MM.1S (cell line): ENCODE results near the gene FOXO1.
A peak's percentile ranks its signal among the peaks of the same experiment; 100 is the strongest.

Experiments
- DNase-seq: peaks from one replicate; pipeline ENCODE4 v3.0.0-alpha.2; 2015
- H2AFZ ChIP-seq: fragments of 300-600 bp; sonication (generic); 2 replicates; pipeline ENCODE4 v1.6.0; 2016; ENCODE audit warnings: antibody characterized with exemption, low read length
- H3F3A ChIP-seq: fragments of 300-600 bp; sonication (generic); 2 replicates; pipeline ENCODE4 v1.6.1; 2016; ENCODE audit warnings: mild to moderate bottlenecking, antibody characterized with exemption, low read length, moderate library complexity, mixed read lengths; ENCODE audit not compliant: insufficient read depth
- H3K27ac ChIP-seq: fragments of 300-600 bp; sonication (generic); 2 replicates; pipeline ENCODE4 v1.5.1; 2016; ENCODE audit warnings: mild to moderate bottlenecking, low read length
- H3K27me3 ChIP-seq: fragments of 300-600 bp; sonication (generic); replicated peaks from 2 replicates; pipeline ENCODE4 v1.6.0; 2016; ENCODE audit warnings: low read length; ENCODE audit not compliant: insufficient read depth
- H3K36me3 ChIP-seq: fragments of 300-600 bp; sonication (generic); replicated peaks from 2 replicates; pipeline ENCODE4 v1.6.1; 2016; ENCODE audit warnings: mild to moderate bottlenecking, low read length, mixed read lengths; ENCODE audit not compliant: insufficient read depth
- H3K4me1 ChIP-seq: fragments of 300-600 bp; sonication (generic); 2 replicates; pipeline ENCODE4 v1.6.1; 2016; ENCODE audit warnings: low read length, mixed read lengths
- H3K4me2 ChIP-seq: fragments of 300-600 bp; sonication (generic); 2 replicates; pipeline ENCODE4 v1.6.0; 2016; ENCODE audit warnings: low read depth, low read length
- H3K4me3 ChIP-seq: fragments of 300-600 bp; sonication (generic); 2 replicates; pipeline ENCODE4 v1.5.1; 2016; ENCODE audit warnings: low read length, mixed read lengths
- H3K79me2 ChIP-seq: fragments of 300-600 bp; sonication (generic); 2 replicates; pipeline ENCODE4 v1.6.1; 2016; ENCODE audit warnings: mixed run types, low read length, mixed read lengths
- H3K9ac ChIP-seq: fragments of 300-600 bp; sonication (generic); 2 replicates; pipeline ENCODE4 v1.6.1; 2016; ENCODE audit warnings: low read length, mixed read lengths
- H3K9me2 ChIP-seq: fragments of 300-600 bp; sonication (generic); replicated peaks from 2 replicates; pipeline ENCODE4 v1.6.1; 2016; ENCODE audit warnings: mild to moderate bottlenecking, low read length, mixed read lengths; ENCODE audit not compliant: insufficient read depth
- H3K9me3 ChIP-seq: fragments of 300-600 bp; sonication (generic); replicated peaks from 2 replicates; pipeline ENCODE4 v1.6.1; 2016; ENCODE audit warnings: mild to moderate bottlenecking, low read length, mixed read lengths; ENCODE audit not compliant: insufficient read depth
- H4K20me1 ChIP-seq: fragments of 300-600 bp; sonication (generic); 2 replicates; pipeline ENCODE4 v1.6.1; 2016; ENCODE audit warnings: mild to moderate bottlenecking, low read length, moderate library complexity, mixed read lengths; ENCODE audit not compliant: insufficient read depth
- CTCF ChIP-seq: fragments of 300-600 bp; sonication (generic); IDR thresholded peaks from 2 replicates; pipeline ENCODE4 v1.5.1; 2016; ENCODE audit warnings: antibody characterized with exemption, low read length, mixed read lengths
- EZH2 ChIP-seq: fragments of 300-600 bp; sonication (generic); optimal IDR thresholded peaks from 2 replicates; pipeline ENCODE3; 2017; ENCODE audit warnings: low read depth, mild to moderate bottlenecking, antibody characterized with exemption, low read length, mixed read lengths
- EZH2phosphoT487 ChIP-seq: fragments of 300-600 bp; sonication (generic); IDR thresholded peaks from 2 replicates; pipeline ENCODE4 v1.6.1; 2018; ENCODE audit warnings: antibody characterized with exemption, low read length

The FOXO1 gene

GRCh38 chr13:40648841-40649240 lies 17.6 kb downstream of the FOXO1 start:
- H3F3A ChIP-seq, result peaks cover 5% of the 10 kb centered on the region; the same call in 1 of the 2 replicates
- no peak overlapping the region for H3K9ac ChIP-seq
- no peaks in the 10 kb centered on the region for H3K9me3 ChIP-seq
- peaks cover 11% of the 10 kb centered on the region for H3K4me1 ChIP-seq
- H3K27me3 ChIP-seq, result no peaks in the 10 kb centered on the region
- H4K20me1 ChIP-seq, result no peaks in the 10 kb centered on the region
- TF ChIP-seq EZH2, result no peak
- no peak for TF ChIP-seq EZH2phosphoT487
- TF ChIP-seq CTCF, result no peak
- H3K27ac ChIP-seq, result no peak overlapping the region
- no peaks in the 10 kb centered on the region for H3K9me2 ChIP-seq
- DNase-seq, result no peak
- no peak overlapping the region for H2AFZ ChIP-seq
- no peak overlapping the region for H3K4me2 ChIP-seq
- no peak overlapping the region for H3K4me3 ChIP-seq
- H3K79me2 ChIP-seq, result peaks cover 41% of the 10 kb centered on the region
- no peaks in the 10 kb centered on the region for H3K36me3 ChIP-seq

- no peaks in the 10 kb centered on the region for H3K36me3 ChIP-seq
- H3K4me1 ChIP-seq, result peaks cover 11% of the 10 kb centered on the region
- no peak for DNase-seq
- H3K27me3 ChIP-seq, result no peaks in the 10 kb centered on the region
- H4K20me1 ChIP-seq, result no peaks in the 10 kb centered on the region
- no peak overlapping the region for H3K4me3 ChIP-seq
- no peak overlapping the region for H3K4me2 ChIP-seq
- H3K79me2 ChIP-seq, result peaks cover 36% of the 10 kb centered on the region
- H3K9ac ChIP-seq, result no peak overlapping the region
- H3K9me3 ChIP-seq, result no peaks in the 10 kb centered on the region
- no peak overlapping the region for H3K27ac ChIP-seq
- H3K9me2 ChIP-seq, result no peaks in the 10 kb centered on the region
- H3F3A ChIP-seq, result peaks cover 5% of the 10 kb centered on the region; the same call in 1 of the 2 replicates
- H2AFZ ChIP-seq, result no peak overlapping the region
- TF ChIP-seq EZH2phosphoT487, result no peak
- no peak for TF ChIP-seq CTCF
- TF ChIP-seq EZH2, result no peak
Observed at GRCh38 chr13:40648040-40648439, 18.4 kb downstream of the FOXO1 start.

- no peak for TF ChIP-seq CTCF
- no peak for TF ChIP-seq EZH2
- TF ChIP-seq EZH2phosphoT487, result no peak
- peak overlapping the region; percentile 73 for H3K27ac ChIP-seq
- H3K79me2 ChIP-seq, result peaks cover 31% of the 10 kb centered on the region
- H3K9me3 ChIP-seq, result no peaks in the 10 kb centered on the region
- no peaks in the 10 kb centered on the region for H4K20me1 ChIP-seq
- H3K27me3 ChIP-seq, result no peaks in the 10 kb centered on the region
- peaks cover 11% of the 10 kb centered on the region for H3K4me1 ChIP-seq
- peak; percentile 15 for DNase-seq
- peak overlapping the region; percentile 21; the same call in 1 of the 2 replicates for H3K9ac ChIP-seq
- H3K9me2 ChIP-seq, result no peaks in the 10 kb centered on the region
- no peak overlapping the region for H3K4me3 ChIP-seq
- H3K4me2 ChIP-seq, result peak overlapping the region; percentile 57; the same call in 1 of the 2 replicates
- no peaks in the 10 kb centered on the region for H3K36me3 ChIP-seq
- H2AFZ ChIP-seq, result no peak overlapping the region
- peaks cover 5% of the 10 kb centered on the region; the same call in 1 of the 2 replicates for H3F3A ChIP-seq
Observed at GRCh38 chr13:40644838-40645604, 21.4 kb downstream of the FOXO1 start.
